Measurements from ENCODE around the gene DNAL1. TPM values are rescaled to one million over a fixed set of nuclear protein-coding genes. Genes with fewer than 3 reads are reported as not detected.

The DNAL1 gene
- total RNA-seq, 1 experiment from 2014 or later = 14.3 TPM

DNA sequence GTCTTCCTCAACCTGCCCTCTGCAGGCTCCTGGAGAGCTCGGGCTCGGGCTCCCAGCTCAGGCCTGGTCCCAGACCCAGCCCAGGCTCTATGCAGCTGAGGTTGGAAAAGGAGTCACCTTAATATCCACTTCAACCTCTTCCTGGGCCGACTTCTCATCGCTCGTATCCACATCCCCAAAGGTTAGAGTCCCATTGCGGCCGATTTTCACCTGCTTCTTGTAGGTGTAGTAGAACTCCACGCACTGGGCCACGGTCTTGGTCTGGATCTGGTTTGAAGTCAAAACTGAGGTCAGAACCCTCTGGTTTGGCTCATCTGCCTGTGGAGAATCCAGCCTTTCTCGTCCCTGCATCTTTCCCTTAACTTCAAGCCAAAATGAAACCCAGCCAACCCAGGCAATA, 77.8 kb downstream of the DNAL1 start:
- H3K4me3 Mint-ChIP-seq = no peak overlapping the region
- H3K9me3 Mint-ChIP-seq = no peaks in the 10 kb centered on the region
- ATAC-seq (no peak), DNase-seq (ENCODE audit: low spot score) (no peak)
- H3K4me1 Mint-ChIP-seq = peaks cover 50% of the 10 kb centered on the region
- TF ChIP-seq ZNF219 (CRISPR knock-in tag; IDR thresholded peaks at IDR 0.05; ENCODE audit: borderline replicate concordance) (no peak), ZNF138 (CRISPR knock-in tag; conservative IDR thresholded peaks at IDR 0.05) (no peak), RELA (CRISPR knock-in tag; IDR thresholded peaks at IDR 0.05; ENCODE audit: borderline replicate concordance) (no peak), JUN (CRISPR knock-in tag; IDR thresholded peaks at IDR 0.05) (no peak), SOX15 (CRISPR knock-in tag; IDR thresholded peaks at IDR 0.05) (no peak), ZNF263 (CRISPR knock-in tag; IDR thresholded peaks at IDR 0.05; ENCODE audit: low read depth) (no peak), CBFB (CRISPR knock-in tag; IDR thresholded peaks at IDR 0.05; ENCODE audit: low read depth) (no peak), ZNF317 (CRISPR knock-in tag; IDR thresholded peaks at IDR 0.05; ENCODE audit: borderline replicate concordance, low read depth) (no peak), FOXK1 (CRISPR knock-in tag; IDR thresholded peaks at IDR 0.05) (no peak), PRRX2 (CRISPR knock-in tag; IDR thresholded peaks at IDR 0.05) (no peak), KAT7 (CRISPR knock-in tag; IDR thresholded peaks at IDR 0.05; ENCODE audit: borderline replicate concordance) (no peak), TCF7 (CRISPR knock-in tag; IDR thresholded peaks at IDR 0.05; ENCODE audit: low read depth) (no peak), SMAD3 (CRISPR knock-in tag; IDR thresholded peaks at IDR 0.05; ENCODE audit: borderline replicate concordance) (no peak)
- TF ChIP-seq, protein P1, sequence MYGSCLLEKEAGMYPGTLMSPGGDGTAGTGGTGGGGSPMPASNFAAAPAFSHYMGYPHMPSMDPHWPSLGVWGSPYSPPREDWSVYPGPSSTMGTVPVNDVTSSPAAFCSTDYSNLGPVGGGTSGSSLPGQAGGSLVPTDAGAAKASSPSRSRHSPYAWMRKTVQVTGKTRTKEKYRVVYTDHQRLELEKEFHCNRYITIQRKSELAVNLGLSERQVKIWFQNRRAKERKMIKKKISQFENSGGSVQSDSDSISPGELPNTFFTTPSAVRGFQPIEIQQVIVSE (CRISPR knock-in tag; IDR thresholded peaks at IDR 0.05; ENCODE audit: borderline replicate concordance) = no peak
- TF ChIP-seq, protein P2, sequence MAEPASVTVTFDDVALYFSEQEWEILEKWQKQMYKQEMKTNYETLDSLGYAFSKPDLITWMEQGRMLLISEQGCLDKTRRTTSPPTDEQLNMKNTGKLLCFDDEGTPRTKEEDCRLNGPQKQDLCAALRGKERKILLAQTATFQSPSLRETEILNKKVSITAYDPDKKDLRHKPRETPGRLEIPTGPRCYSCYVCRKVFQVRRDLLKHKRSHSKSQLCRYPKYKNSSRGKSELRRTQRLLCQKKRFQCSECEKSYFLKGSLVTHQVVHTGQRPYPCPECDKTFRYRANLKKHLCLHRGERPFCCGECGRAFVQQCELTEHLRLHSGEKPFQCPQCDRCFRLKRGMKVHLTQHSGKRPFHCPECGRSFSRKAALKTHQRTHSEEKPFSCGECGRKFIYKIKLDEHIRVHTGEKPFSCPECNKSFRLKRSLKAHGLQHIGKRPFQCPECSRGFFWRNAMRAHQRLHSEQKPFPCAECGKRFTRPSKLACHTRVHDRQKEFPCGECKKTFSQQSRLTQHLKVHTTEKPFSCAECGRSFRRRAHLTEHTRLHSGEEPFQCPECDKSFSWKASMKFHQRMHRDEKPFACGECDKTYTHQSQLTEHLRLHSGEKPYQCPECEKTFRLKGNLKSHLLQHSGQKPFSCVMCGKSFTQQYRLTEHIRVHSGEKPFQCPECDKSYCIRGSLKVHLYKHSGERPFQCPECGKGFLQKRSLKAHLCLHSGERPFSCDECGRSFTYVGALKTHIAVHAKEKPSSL (CRISPR knock-in tag; conservative IDR thresholded peaks at IDR 0.05) = no peak
- TF ChIP-seq, protein P3, sequence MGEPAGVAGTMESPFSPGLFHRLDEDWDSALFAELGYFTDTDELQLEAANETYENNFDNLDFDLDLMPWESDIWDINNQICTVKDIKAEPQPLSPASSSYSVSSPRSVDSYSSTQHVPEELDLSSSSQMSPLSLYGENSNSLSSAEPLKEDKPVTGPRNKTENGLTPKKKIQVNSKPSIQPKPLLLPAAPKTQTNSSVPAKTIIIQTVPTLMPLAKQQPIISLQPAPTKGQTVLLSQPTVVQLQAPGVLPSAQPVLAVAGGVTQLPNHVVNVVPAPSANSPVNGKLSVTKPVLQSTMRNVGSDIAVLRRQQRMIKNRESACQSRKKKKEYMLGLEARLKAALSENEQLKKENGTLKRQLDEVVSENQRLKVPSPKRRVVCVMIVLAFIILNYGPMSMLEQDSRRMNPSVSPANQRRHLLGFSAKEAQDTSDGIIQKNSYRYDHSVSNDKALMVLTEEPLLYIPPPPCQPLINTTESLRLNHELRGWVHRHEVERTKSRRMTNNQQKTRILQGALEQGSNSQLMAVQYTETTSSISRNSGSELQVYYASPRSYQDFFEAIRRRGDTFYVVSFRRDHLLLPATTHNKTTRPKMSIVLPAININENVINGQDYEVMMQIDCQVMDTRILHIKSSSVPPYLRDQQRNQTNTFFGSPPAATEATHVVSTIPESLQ (CRISPR knock-in tag; IDR thresholded peaks at IDR 0.05) = no peak
- TF ChIP-seq, protein P4, sequence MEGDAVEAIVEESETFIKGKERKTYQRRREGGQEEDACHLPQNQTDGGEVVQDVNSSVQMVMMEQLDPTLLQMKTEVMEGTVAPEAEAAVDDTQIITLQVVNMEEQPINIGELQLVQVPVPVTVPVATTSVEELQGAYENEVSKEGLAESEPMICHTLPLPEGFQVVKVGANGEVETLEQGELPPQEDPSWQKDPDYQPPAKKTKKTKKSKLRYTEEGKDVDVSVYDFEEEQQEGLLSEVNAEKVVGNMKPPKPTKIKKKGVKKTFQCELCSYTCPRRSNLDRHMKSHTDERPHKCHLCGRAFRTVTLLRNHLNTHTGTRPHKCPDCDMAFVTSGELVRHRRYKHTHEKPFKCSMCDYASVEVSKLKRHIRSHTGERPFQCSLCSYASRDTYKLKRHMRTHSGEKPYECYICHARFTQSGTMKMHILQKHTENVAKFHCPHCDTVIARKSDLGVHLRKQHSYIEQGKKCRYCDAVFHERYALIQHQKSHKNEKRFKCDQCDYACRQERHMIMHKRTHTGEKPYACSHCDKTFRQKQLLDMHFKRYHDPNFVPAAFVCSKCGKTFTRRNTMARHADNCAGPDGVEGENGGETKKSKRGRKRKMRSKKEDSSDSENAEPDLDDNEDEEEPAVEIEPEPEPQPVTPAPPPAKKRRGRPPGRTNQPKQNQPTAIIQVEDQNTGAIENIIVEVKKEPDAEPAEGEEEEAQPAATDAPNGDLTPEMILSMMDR (IDR thresholded peaks at IDR 0.05) = no peak
- ChIA-PET CTCF (interaction anchor here (2.3 kb wide), 1 partner anchor 36 kb away, joined by 14 read pairs; no protein-coding TSS in a partner anchor), POLR2A (no interaction called here)
- peaks cover 10% of the 10 kb centered on the region for H3K36me3 Mint-ChIP-seq
- 0 out of 2 replicates have a peak, but pooled peaks cover 3% of the 10 kb centered on the region for H3K27me3 Mint-ChIP-seq (ENCODE audit: low read depth)
- H3K27ac Mint-ChIP-seq = no peak overlapping the region

DNA sequence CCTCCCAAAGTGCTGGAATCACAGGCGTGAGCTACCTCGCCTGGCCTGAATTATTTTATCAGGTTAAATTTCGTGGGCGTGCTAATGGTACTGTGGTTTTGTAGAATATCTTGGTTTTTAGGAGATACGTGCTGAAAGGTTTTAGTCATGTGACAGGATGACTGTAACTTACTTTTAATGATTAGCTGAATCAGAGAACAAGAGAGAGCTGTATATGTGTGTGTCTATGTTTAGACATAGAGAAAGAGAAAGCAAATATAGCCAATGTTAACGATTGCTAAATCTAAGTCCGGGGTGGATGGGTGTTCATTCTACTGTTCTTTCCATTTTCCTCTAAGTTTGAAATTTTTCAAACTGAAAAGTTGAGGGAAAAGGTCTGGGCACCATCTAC, 78.6 kb downstream of the DNAL1 start:
- H3K27me3 Mint-ChIP-seq (ENCODE audit: low read depth) = no peaks in the 10 kb centered on the region
- no peak overlapping the region for H3K4me3 Mint-ChIP-seq
- peaks cover 10% of the 10 kb centered on the region for H3K36me3 Mint-ChIP-seq
- ChIA-PET CTCF (interaction anchor here (0.9 to 2.3 kb wide), 7 partner anchors 13 to 163 kb away, joined by 3 to 14 read pairs (median 3); partner anchors contain the start of gene ZNF410), POLR2A (no interaction called here)
- H3K27ac Mint-ChIP-seq = peak overlapping the region; percentile 58
- ATAC-seq (no peak), DNase-seq (ENCODE audit: low spot score) (no peak)
- peaks cover 48% of the 10 kb centered on the region for H3K4me1 Mint-ChIP-seq
- TF ChIP-seq FOXJ3 (CRISPR knock-in tag; IDR thresholded peaks at IDR 0.05; ENCODE audit: borderline replicate concordance) (no peak), MXD4 (CRISPR knock-in tag; IDR thresholded peaks at IDR 0.05; ENCODE audit: borderline replicate concordance) (no peak), ZNF232 (CRISPR knock-in tag; IDR thresholded peaks at IDR 0.05) (no peak), JUN (CRISPR knock-in tag; IDR thresholded peaks at IDR 0.05) (no peak), SP1 (CRISPR knock-in tag; conservative IDR thresholded peaks at IDR 0.05) (no peak)
- TF ChIP-seq, protein P5, sequence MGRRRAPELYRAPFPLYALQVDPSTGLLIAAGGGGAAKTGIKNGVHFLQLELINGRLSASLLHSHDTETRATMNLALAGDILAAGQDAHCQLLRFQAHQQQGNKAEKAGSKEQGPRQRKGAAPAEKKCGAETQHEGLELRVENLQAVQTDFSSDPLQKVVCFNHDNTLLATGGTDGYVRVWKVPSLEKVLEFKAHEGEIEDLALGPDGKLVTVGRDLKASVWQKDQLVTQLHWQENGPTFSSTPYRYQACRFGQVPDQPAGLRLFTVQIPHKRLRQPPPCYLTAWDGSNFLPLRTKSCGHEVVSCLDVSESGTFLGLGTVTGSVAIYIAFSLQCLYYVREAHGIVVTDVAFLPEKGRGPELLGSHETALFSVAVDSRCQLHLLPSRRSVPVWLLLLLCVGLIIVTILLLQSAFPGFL (CRISPR knock-in tag; IDR thresholded peaks at IDR 0.05; ENCODE audit: borderline replicate concordance) = no peak
- no peaks in the 10 kb centered on the region for H3K9me3 Mint-ChIP-seq
